PC-9 (cell line): ENCODE results near the gene SHISA4.

ENCODE experiments used
- CTCF ChIP-seq: fragments of 200-600 bp; sonication (generic); conservative IDR thresholded peaks from 2 replicates; pipeline ENCODE4 v1.6.1; 2017; ENCODE audit warnings: mixed run types, antibody characterized with exemption, mild to moderate bottlenecking, moderate library complexity
- EZH2 ChIP-seq: fragments of 200-600 bp; sonication (generic); IDR thresholded peaks from 2 replicates; pipeline ENCODE4 v1.8.0; 2017; ENCODE audit warnings: antibody characterized with exemption, low read depth

- TF ChIP-seq CTCF (no peak), EZH2 (no peak)
Observed at GRCh38 chr1:201849372-201850052, 39.2 kb upstream of the SHISA4 start.
